Left hindlimb (tissue), 1 donor: ENCODE results near the gene RD3L.

Experiments
- DNase-seq: peaks from one replicate; pipeline ENCODE4 v3.0.0-alpha.2; 2018

The RD3L gene

DNA sequence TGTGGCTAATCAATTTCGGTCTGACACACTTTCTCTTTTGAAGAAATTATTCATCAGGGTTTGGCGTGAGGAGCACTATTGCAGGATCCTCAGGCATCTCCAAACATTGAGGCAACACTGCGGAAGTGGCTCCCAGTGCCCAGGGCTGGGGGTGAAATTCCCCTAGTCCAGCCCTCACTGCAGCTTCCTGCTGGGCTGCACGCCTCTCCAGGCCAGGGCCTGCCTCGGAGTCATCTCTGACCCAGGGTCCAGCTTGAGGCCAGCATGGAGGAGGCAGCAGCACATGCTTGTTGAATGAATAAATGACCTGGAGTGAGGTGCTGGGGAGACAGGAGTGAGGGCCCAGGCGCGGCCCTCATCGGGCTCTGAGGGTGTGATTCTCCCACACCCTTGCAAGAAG, 50.1 kb downstream of the RD3L start:
- DNase-seq = no peak

- no peak for DNase-seq
These were observed 50.6 kb downstream of the RD3L start for GRCh38 chr14:103891667-103892215.

GRCh38 chr14:103890821-103891666, 51.3 kb downstream of the RD3L start:
- no peak for DNase-seq
